IPS-20b (cell line): Measurements from ENCODE around the gene CRHR2.

Source experiments
- H3K27ac ChIP-seq: one replicate; pipeline ENCODE4 v1.5.1; 2013; ENCODE audit warnings: low read length
- H3K27me3 ChIP-seq: 2 replicates; pipeline ENCODE4 v1.6.1; 2013; ENCODE audit warnings: mild to moderate bottlenecking, low read length, inconsistent platforms; ENCODE audit not compliant: insufficient read depth
- H3K36me3 ChIP-seq: 2 replicates; pipeline ENCODE4 v1.6.1; 2013; ENCODE audit warnings: low read depth, mild to moderate bottlenecking, inconsistent platforms, low read length, moderate library complexity; ENCODE audit not compliant: insufficient read depth
- H3K4me1 ChIP-seq: 2 replicates; pipeline ENCODE4 v1.6.1; 2013; ENCODE audit warnings: mild to moderate bottlenecking, control low read depth, inconsistent platforms, low read length, moderate library complexity; ENCODE audit not compliant: insufficient read depth
- H3K4me3 ChIP-seq: 2 replicates; pipeline ENCODE4 v1.5.1; 2013; ENCODE audit warnings: mild to moderate bottlenecking, low read length, inconsistent platforms
- H3K9ac ChIP-seq: 2 replicates; pipeline ENCODE4 v1.6.1; 2013; ENCODE audit warnings: low read depth, mild to moderate bottlenecking, inconsistent platforms, low read length, moderate library complexity
- H3K9me3 ChIP-seq: 2 replicates; pipeline ENCODE4 v1.6.1; 2013; ENCODE audit warnings: mild to moderate bottlenecking, low read depth, low read length, inconsistent platforms; ENCODE audit not compliant: insufficient read depth

The CRHR2 gene

GRCh38 chr7:30630986-30631385, 51.3 kb downstream of the CRHR2 start:
- Histone ChIP-seq H3K9ac (no peak overlapping the region), H3K4me3 (no peak overlapping the region), H3K9me3 (no peaks in the 10 kb centered on the region), H3K27me3 (no peaks in the 10 kb centered on the region), H3K27ac (no peak overlapping the region), H3K4me1 (no peaks in the 10 kb centered on the region), H3K36me3 (peaks cover 100% of the 10 kb centered on the region)

GRCh38 chr7:30627026-30627425, 55.2 kb downstream of the CRHR2 start:
- H3K4me1 ChIP-seq = no peaks in the 10 kb centered on the region
- peaks cover 99% of the 10 kb centered on the region for H3K36me3 ChIP-seq
- no peak overlapping the region for H3K9ac ChIP-seq
- no peaks in the 10 kb centered on the region for H3K27me3 ChIP-seq
- H3K27ac ChIP-seq = no peak overlapping the region
- no peak overlapping the region for H3K4me3 ChIP-seq
- no peaks in the 10 kb centered on the region for H3K9me3 ChIP-seq

DNA sequence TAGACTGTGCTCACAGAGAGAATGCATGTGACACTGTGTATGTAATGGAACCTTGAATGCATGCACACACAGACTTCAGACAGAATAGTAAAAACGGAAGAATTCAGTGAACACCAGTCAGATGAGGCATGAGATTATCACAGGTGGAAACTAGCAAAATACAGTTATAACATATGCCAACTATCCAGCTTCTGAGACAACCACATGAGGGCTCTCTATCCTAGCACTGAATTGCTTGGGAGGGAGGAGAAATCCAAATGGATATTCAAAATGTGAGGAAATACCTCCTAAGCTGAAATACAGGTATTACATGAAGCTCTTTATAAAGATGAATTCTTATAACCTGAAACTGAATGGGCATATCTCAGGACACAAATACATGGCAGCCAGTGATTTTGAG, 57.0 kb downstream of the CRHR2 start:
- Histone ChIP-seq H3K36me3 (peaks cover 99% of the 10 kb centered on the region), H3K9me3 (no peaks in the 10 kb centered on the region), H3K27me3 (no peaks in the 10 kb centered on the region), H3K4me1 (no peaks in the 10 kb centered on the region), H3K27ac (no peak overlapping the region), H3K9ac (no peak overlapping the region), H3K4me3 (no peak overlapping the region)

- H3K27ac ChIP-seq = no peak overlapping the region
- H3K4me1 ChIP-seq = no peaks in the 10 kb centered on the region
- peaks cover 97% of the 10 kb centered on the region for H3K36me3 ChIP-seq
- H3K4me3 ChIP-seq = no peak overlapping the region
- no peaks in the 10 kb centered on the region for H3K27me3 ChIP-seq
- H3K9ac ChIP-seq = no peak overlapping the region
- no peaks in the 10 kb centered on the region for H3K9me3 ChIP-seq
Measured at GRCh38 chr7:30618961-30619360, 63.3 kb downstream of the CRHR2 start.

GRCh38 chr7:30618080-30618676, 64.1 kb downstream of the CRHR2 start:
- H3K36me3 ChIP-seq = peaks cover 97% of the 10 kb centered on the region
- no peaks in the 10 kb centered on the region for H3K27me3 ChIP-seq
- no peaks in the 10 kb centered on the region for H3K9me3 ChIP-seq
- H3K9ac ChIP-seq = no peak overlapping the region
- H3K27ac ChIP-seq = no peak overlapping the region
- no peak overlapping the region for H3K4me3 ChIP-seq
- no peaks in the 10 kb centered on the region for H3K4me1 ChIP-seq

DNA sequence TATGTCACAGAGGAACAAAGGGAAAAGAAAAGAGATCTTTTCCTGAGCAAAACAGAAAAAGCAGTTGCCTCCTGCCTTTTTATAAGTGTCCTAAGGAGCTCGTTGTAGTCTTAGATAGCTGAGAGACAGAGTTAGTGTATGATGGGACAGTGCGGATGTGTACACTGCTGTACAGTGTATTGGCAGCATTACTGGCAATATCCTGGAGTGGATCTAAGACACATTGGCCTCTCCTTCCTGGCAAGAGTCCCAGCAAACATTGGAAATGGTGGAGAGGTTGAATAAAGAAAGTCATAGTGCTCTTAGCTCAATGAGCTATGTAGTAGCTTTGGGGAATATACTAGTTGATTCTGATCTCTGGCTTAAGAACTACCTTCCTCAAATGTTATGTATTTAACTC, 64.9 kb downstream of the CRHR2 start:
- Histone ChIP-seq H3K27me3 (no peaks in the 10 kb centered on the region), H3K36me3 (peaks cover 98% of the 10 kb centered on the region), H3K9ac (no peak overlapping the region), H3K4me1 (no peaks in the 10 kb centered on the region), H3K9me3 (no peaks in the 10 kb centered on the region), H3K27ac (no peak overlapping the region), H3K4me3 (no peak overlapping the region)

- Histone ChIP-seq H3K4me3 (no peak overlapping the region), H3K9ac (no peak overlapping the region), H3K4me1 (no peaks in the 10 kb centered on the region), H3K36me3 (peaks cover 98% of the 10 kb centered on the region), H3K9me3 (no peaks in the 10 kb centered on the region), H3K27ac (no peak overlapping the region), H3K27me3 (no peaks in the 10 kb centered on the region)
Measured at GRCh38 chr7:30616318-30616717, 65.9 kb downstream of the CRHR2 start.

DNA sequence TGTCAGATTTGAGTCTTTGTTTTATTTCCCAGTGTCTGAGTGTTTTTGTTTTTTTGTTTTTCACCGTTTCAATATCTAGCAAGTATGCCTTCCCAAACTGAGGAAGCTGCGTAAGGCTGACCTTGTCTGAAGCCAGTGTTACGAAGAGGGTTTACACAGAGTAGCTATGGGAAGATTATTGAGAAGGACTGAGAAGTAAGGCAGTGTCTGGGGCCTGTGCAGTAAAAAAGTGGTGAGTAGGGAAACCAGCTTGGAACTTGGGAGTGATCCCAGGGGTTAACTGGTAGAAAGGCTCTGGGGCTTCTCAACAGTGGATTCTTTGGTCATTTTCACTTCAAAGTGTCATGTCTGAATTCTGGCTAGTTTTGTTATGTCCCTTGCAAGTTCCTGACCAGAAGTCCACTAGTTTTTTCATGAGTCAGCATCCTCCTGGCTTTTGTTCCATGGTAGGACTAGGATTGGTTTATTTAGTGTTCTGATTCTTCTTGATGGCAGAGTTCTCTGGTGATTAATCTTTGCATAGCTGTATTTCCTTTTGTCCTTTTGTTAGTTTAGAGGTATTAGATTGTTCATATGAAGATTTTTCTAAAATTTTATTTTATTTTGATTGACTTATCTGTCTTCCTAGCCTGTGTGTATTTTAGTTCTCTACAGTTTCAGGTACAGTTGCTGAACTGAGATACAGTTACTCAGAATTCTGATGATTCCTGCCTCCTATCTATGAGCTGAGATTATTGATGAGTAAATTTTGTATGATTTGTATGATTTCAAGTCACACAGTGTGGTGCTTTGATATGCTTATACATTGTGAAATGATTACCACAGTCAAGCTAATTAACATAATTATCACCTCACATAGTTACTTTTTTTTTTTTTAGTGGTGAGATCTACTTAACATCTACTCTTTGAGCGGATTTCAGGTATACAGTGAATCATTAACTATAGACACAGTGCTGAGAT, 68.6 kb downstream of the CRHR2 start:
- Histone ChIP-seq H3K4me1 (no peaks in the 10 kb centered on the region), H3K4me3 (no peak overlapping the region), H3K36me3 (peaks cover 98% of the 10 kb centered on the region), H3K9me3 (no peaks in the 10 kb centered on the region), H3K27me3 (no peaks in the 10 kb centered on the region), H3K9ac (no peak overlapping the region), H3K27ac (no peak overlapping the region)

DNA sequence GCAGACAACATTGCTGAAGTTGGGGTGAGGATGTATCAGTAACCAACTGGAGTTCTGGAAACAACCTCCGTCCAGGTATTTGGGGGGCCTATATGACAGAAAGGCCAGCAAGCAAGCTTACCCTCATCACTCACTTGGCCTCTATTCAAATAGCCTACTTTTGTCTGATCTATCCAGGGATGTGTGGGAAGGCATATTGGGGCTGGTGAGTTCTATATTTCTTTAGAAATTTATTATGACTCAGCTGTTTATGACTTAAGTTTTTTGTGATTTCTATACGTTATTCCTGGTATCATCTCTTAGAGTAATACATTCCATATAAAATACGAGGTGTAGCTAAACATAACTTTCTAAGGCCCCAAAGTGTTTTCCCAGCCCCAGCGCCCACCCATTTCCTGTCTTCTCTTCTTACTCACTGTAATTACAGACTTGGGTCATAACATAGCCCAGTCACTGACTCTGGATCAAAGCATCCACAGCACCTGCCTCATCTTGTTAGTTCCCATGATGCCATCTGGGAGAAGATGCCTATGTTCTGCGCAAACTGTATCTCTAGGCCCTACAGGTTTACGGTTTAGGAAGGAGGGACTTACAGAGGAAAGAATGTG, 69.5 kb downstream of the CRHR2 start:
- Histone ChIP-seq H3K4me3 (no peak overlapping the region), H3K9ac (no peak overlapping the region), H3K4me1 (no peaks in the 10 kb centered on the region), H3K27me3 (no peaks in the 10 kb centered on the region), H3K9me3 (no peaks in the 10 kb centered on the region), H3K27ac (no peak overlapping the region), H3K36me3 (peaks cover 98% of the 10 kb centered on the region)

- no peak overlapping the region for H3K27ac ChIP-seq
- no peak overlapping the region for H3K9ac ChIP-seq
- no peaks in the 10 kb centered on the region for H3K27me3 ChIP-seq
- H3K36me3 ChIP-seq = peaks cover 93% of the 10 kb centered on the region
- no peak overlapping the region for H3K4me3 ChIP-seq
- no peaks in the 10 kb centered on the region for H3K4me1 ChIP-seq
- H3K9me3 ChIP-seq = no peaks in the 10 kb centered on the region
Measured at GRCh38 chr7:30605832-30606231, 76.4 kb downstream of the CRHR2 start.

DNA sequence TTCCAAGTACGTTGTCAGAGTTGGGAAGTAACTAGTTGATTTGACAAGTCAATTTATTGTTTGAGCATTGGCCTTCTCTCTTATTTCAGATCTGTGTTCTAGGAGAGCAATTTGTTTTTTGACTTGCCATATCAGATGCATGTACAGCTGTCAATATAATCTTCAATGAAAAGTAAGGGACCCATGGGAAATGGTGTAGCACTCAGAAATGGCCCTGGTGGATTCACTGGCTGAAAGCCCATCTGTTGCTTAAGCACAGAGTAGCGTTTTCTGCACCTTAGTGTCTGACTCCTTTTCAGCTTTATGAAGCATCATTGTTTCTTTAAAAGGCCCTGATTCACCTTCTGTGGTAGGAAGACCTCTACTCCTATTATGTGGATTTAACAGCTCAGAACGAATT, 77.4 kb downstream of the CRHR2 start:
- Histone ChIP-seq H3K9me3 (no peaks in the 10 kb centered on the region), H3K27me3 (no peaks in the 10 kb centered on the region), H3K4me1 (no peaks in the 10 kb centered on the region), H3K36me3 (peaks cover 93% of the 10 kb centered on the region), H3K27ac (no peak overlapping the region), H3K4me3 (no peak overlapping the region), H3K9ac (no peak overlapping the region)
